Cardiac fibroblast (primary cell): Measurements from ENCODE around the gene PPP5C.

Experiments used
- DNase-seq, 2 donors: peaks; one replicate each; pipeline versions ENCODE4 v3.0.0 to v3.0.0-alpha.2; 2010; ENCODE audit warnings: low read depth in 2 of 2
- H3K4me3 ChIP-seq, 2 donors: replicated peaks in 1 of 2; 1 replicate in 1 of 2; 2 replicates in 1 of 2; pipeline ENCODE4 v1.5.1; 2011; ENCODE audit warnings: low read depth in 2 of 2, low read length in 2 of 2, mild to moderate bottlenecking in 2 of 2, moderate library complexity in 1 of 2
- TF ChIP-seq, protein P1 (sequence below): IDR thresholded peaks from one replicate; pipeline ENCODE4 v1.5.1; 2011; ENCODE audit warnings: low read depth, mild to moderate bottlenecking, low read length, inconsistent platforms

Gene PPP5C

GRCh38 chr19:46364359-46364758 lies 17.5 kb downstream of the PPP5C start:
- DNase-seq = no peak
- no peak overlapping the region for H3K4me3 ChIP-seq
- TF ChIP-seq, protein P1, sequence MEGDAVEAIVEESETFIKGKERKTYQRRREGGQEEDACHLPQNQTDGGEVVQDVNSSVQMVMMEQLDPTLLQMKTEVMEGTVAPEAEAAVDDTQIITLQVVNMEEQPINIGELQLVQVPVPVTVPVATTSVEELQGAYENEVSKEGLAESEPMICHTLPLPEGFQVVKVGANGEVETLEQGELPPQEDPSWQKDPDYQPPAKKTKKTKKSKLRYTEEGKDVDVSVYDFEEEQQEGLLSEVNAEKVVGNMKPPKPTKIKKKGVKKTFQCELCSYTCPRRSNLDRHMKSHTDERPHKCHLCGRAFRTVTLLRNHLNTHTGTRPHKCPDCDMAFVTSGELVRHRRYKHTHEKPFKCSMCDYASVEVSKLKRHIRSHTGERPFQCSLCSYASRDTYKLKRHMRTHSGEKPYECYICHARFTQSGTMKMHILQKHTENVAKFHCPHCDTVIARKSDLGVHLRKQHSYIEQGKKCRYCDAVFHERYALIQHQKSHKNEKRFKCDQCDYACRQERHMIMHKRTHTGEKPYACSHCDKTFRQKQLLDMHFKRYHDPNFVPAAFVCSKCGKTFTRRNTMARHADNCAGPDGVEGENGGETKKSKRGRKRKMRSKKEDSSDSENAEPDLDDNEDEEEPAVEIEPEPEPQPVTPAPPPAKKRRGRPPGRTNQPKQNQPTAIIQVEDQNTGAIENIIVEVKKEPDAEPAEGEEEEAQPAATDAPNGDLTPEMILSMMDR = no peak

DNA sequence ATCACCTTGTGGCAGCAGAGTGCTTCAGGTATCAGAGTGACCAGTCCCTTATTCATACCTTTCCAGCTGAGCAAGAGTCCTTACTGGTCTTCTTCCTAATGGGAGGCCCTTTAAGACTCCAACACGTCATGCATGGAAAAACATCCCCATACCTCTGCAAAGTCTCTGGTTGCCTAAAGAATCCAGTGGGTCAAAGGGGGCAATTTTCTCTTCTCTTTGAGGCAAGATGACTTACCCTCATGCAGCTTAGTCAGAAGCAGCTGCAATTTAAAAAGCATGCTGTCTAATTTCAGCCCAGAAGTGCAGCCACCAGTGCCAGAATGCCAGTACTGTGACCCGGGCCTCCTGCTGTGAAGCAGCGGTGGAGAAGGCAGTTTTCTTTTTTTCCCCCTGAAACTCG lies 18.7 kb downstream of the PPP5C start:
- no peak overlapping the region for H3K4me3 ChIP-seq
- DNase-seq = no peak
- TF ChIP-seq, protein P1 = no peak

DNA sequence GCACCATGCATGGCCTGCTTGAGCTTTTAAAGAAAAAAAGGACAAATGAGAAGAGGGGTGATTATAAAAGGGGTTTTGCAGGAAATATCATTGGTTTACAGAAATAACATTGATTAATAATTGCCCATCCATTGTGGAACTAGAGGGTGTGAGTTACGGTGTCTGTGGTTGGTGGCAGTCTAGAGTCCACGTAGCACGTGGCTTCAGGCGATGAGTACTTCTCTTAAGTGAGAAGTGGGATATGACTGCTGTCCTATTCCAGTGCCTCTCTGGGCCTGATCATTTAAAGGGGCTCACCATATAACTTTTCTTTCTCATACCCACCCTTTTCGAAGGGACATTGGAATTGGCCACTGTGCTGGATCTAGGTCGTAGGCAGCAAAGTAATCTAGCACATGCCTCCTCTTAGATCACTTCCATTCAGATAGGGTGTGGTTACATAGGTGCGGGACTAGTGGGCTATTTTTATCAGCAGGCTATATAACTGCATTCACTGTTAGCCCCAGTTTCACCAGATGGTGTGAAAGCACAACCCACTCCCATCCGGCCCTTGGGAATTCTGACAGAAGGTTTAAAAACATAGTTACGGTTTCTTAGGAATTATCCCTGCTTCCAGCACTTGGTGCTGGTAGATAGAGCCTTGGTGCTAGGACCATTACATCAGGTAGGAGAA lies 19.9 kb downstream of the PPP5C start:
- TF ChIP-seq, protein P1 = no peak
- DNase-seq = no peak
- no peak overlapping the region for H3K4me3 ChIP-seq

- no peak for DNase-seq
- no peak overlapping the region for H3K4me3 ChIP-seq
- TF ChIP-seq, protein P1 = no peak
Observed at GRCh38 chr19:46367426-46367825, 20.5 kb downstream of the PPP5C start.

DNA sequence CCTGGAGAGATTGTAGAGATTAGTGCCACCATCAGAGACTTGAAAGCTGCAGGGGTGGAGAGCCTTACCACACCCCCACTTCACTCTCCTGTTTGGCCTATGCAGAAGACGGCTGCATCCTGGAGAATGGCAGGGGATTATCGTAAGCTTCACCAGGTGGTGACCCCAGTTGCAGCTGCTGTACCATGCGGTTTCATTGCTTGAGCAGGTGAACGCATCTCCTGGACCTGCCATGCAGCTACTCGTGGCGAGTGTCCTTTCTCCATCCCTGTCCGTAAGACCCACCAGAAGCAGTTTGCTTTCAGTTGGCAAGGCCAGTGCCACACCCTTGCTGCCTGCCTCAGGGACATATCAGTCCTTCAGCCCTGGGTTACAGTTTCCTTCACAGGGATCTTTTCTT lies 21.2 kb downstream of the PPP5C start:
- no peak overlapping the region for H3K4me3 ChIP-seq
- DNase-seq = no peak
- TF ChIP-seq, protein P1 = no peak

GRCh38 chr19:46369817-46370216 lies 22.9 kb downstream of the PPP5C start:
- DNase-seq = no peak
- TF ChIP-seq, protein P1 = no peak
- H3K4me3 ChIP-seq = no peak overlapping the region
